Measurements from ENCODE around the gene ABHD11. TPM values are rescaled to one million over a fixed set of nuclear protein-coding genes. Genes with fewer than 3 reads are reported as not detected.
A peak's percentile ranks its signal among the peaks of the same experiment; 100 is the strongest.

ABHD11 gene, protein sequence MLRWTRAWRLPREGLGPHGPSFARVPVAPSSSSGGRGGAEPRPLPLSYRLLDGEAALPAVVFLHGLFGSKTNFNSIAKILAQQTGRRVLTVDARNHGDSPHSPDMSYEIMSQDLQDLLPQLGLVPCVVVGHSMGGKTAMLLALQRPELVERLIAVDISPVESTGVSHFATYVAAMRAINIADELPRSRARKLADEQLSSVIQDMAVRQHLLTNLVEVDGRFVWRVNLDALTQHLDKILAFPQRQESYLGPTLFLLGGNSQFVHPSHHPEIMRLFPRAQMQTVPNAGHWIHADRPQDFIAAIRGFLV
- total RNA-seq (2014; rRNA removed; shearing (Covaris generic)) (16.3 and 24.6 TPM in 2 replicates), polyA plus RNA-seq (2016; fragmentation: Nextera tagmentation; extraction: Ambion mirVana) (18.0 and 18.7 TPM in 2 replicates)
- long read RNA-seq, transcript ABHD11-201 (6 exons, 1,483 nt): major isoform, 8 of 20 reads
- long read RNA-seq, partial matches to known transcripts: 2 of 20 reads
- long read RNA-seq, other reads (novel, unspliced or antisense): 7 of 20 reads

DNA sequence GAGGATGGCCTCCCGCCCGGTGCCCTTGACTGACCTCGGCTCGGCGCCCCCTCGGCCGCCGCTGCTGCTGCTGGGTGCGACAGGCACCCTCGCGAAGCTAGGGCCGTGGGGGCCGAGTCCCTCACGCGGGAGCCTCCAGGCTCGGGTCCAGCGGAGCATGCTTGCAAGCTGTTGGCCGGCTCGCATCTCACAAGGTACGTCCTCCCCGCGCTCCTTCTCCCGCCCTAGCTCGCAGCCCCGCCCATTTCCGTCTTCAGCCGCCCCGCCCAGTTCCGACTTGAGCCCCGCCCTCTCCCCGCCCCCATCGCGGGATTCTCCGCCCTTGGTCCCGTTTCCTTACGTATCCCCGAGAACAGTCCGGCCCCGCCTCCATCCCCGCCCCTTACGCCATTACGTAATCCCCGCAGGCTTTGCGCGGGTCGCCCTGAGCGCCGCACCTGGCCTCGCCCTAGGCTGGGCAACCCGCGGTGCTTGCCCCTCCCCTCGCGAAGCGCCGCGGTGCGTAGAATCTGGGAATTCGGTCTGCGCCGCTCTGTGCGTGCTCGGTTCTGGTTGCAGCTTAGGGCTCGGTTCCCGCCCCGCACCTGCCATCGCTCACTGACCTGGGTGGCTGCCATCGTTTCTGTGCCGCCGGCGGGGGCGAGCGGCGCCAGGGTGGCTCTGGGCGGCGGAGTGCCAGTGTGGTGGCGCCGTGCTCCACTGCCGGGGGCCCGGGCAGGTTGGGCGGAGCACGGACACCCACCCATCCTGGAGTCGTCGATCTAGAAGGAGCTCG is at the start of gene ABHD11:
ABHD11 (minus strand) TSS at position 191 of the 775 bp plus-strand sequence; CDS start at position 159, 32 bp downstream.
- Mint-ChIP-seq H3K4me3 (peak within 1 kb of the TSS; percentile 90), H3K36me3 (ENCODE audit: low read depth) (peaks cover 8% of the 10 kb centered on the region), H3K9me3 (no peaks in the 10 kb centered on the region), H3K27me3 (ENCODE audit: insufficient read depth, low read depth, poor library complexity) (peaks cover 33% of the 10 kb centered on the region), H3K27ac (peak within 1 kb of the TSS; percentile 95), H3K4me1 (peaks cover 35% of the 10 kb centered on the region)
- peak; percentile 52 for ATAC-seq
- H3K4me1 ChIP-seq (ENCODE audit: insufficient read depth): peaks cover 27% of the 10 kb centered on the region
- peaks cover 8% of the 10 kb centered on the region for H3F3A ChIP-seq (replicated peaks; ENCODE audit: low read depth)
- DNase-seq (ENCODE audit: low spot score): peak; percentile 97
- H3K9me2 ChIP-seq (ENCODE audit: insufficient read depth): no peaks in the 10 kb centered on the region
- H3K79me2 ChIP-seq (replicated peaks; ENCODE audit: insufficient read depth): no peaks in the 10 kb centered on the region; the same call in 1 of the 2 replicates
- 0 out of 2 replicates have a peak, but pooled peaks cover 3% of the 10 kb centered on the region for H3K36me3 ChIP-seq (ENCODE audit: insufficient read depth)
- peaks cover 13% of the 10 kb centered on the region for H4K20me1 ChIP-seq (replicated peaks; ENCODE audit: insufficient read depth)
- peaks cover 30% of the 10 kb centered on the region for H3K27me3 ChIP-seq (ENCODE audit: insufficient read depth)
- H3K4me3 ChIP-seq: peak within 1 kb of the TSS; percentile 90
- H2AFZ ChIP-seq: peak within 1 kb of the TSS; percentile 84
- H3K27ac ChIP-seq (ENCODE audit: low read depth): peak within 1 kb of the TSS; percentile 92
- H3K4me2 ChIP-seq: peak within 1 kb of the TSS; percentile 98
- no peak for TF ChIP-seq JUNB (IDR thresholded peaks at IDR 0.05; ENCODE audit: unreplicated experiment)
- peak; percentile 77 for TF ChIP-seq CREB1 (CRISPR knock-in tag; IDR thresholded peaks at IDR 0.05; ENCODE audit: low read depth)
- TF ChIP-seq EZH2 (IDR thresholded peaks at IDR 0.05; ENCODE audit: low read depth, unreplicated experiment): no peak
- TF ChIP-seq ETS1 (IDR thresholded peaks at IDR 0.05): no peak
- TF ChIP-seq, protein P1, sequence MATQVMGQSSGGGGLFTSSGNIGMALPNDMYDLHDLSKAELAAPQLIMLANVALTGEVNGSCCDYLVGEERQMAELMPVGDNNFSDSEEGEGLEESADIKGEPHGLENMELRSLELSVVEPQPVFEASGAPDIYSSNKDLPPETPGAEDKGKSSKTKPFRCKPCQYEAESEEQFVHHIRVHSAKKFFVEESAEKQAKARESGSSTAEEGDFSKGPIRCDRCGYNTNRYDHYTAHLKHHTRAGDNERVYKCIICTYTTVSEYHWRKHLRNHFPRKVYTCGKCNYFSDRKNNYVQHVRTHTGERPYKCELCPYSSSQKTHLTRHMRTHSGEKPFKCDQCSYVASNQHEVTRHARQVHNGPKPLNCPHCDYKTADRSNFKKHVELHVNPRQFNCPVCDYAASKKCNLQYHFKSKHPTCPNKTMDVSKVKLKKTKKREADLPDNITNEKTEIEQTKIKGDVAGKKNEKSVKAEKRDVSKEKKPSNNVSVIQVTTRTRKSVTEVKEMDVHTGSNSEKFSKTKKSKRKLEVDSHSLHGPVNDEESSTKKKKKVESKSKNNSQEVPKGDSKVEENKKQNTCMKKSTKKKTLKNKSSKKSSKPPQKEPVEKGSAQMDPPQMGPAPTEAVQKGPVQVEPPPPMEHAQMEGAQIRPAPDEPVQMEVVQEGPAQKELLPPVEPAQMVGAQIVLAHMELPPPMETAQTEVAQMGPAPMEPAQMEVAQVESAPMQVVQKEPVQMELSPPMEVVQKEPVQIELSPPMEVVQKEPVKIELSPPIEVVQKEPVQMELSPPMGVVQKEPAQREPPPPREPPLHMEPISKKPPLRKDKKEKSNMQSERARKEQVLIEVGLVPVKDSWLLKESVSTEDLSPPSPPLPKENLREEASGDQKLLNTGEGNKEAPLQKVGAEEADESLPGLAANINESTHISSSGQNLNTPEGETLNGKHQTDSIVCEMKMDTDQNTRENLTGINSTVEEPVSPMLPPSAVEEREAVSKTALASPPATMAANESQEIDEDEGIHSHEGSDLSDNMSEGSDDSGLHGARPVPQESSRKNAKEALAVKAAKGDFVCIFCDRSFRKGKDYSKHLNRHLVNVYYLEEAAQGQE (IDR thresholded peaks at IDR 0.05; ENCODE audit: unreplicated experiment): no peak
- TF ChIP-seq ZNF462 (CRISPR knock-in tag; IDR thresholded peaks at IDR 0.05): no peak
- peak; percentile 76 for TF ChIP-seq POLR2AphosphoS5 (IDR thresholded peaks at IDR 0.05; ENCODE audit: low read depth)
- TF ChIP-seq STAT1 (IDR thresholded peaks at IDR 0.05; ENCODE audit: unreplicated experiment): no peak
- no peak for TF ChIP-seq EZH2phosphoT487 (IDR thresholded peaks at IDR 0.05; ENCODE audit: unreplicated experiment)
- no peak for TF ChIP-seq ZNF331 (CRISPR knock-in tag; IDR thresholded peaks at IDR 0.05; ENCODE audit: low read depth)
- no peak for TF ChIP-seq ZNF114 (CRISPR knock-in tag; IDR thresholded peaks at IDR 0.05)

Data from GM23338 (cell line).